Right ventricle myocardium superior (tissue), 1 donor: Measurements from ENCODE around the gene KIRREL3. TPM values are rescaled to one million over a fixed set of nuclear protein-coding genes. Genes with fewer than 3 reads are reported as not detected.
A peak's percentile ranks its signal among the peaks of the same experiment; 100 is the strongest.

Source experiments
- ATAC-seq: fragments of 200-7000 bp; cut with Tn5 transposase; one replicate; pipeline ENCODE4 v1.9.1; 2020; ENCODE audit warnings: mild to moderate bottlenecking; ENCODE audit not compliant: poor library complexity
- DNase-seq: peaks from one replicate; pipeline ENCODE4 v3.0.0-alpha.2; 2020
- intact Hi-C: fragments of 100-400 bp; cut with DNase I; formaldehyde crosslinking; loops from one replicate; pipeline ENCODE4 v1.11.2; 2022
- total RNA-seq: library from RNA; stranded (reverse); fragmentation: NEBNext Ultra II Directional; extraction: Animal tissue kit (Norgen Biotek cat#: 25700); gene quantifications from one replicate; pipeline ENCODE4 v1.2.1, GENCODE V29; 2021
- donor health status: DM: no; HTN: yes; CAD: no; lungs with severe emphysema.

The KIRREL3 gene
- total RNA-seq, 1 donor from 2014 or later, result 0.08 TPM

GRCh38 chr11:126615845-126616244, 384.7 kb downstream of the KIRREL3 start:
- DNase-seq (no peak), ATAC-seq (no peak)
- intact Hi-C loops, result no loop called here

- intact Hi-C loops, result no loop called here
- DNase-seq (no peak), ATAC-seq (no peak)
Observed at GRCh38 chr11:126613272-126613671, 387.3 kb downstream of the KIRREL3 start.

GRCh38 chr11:126612671-126613070, 387.9 kb downstream of the KIRREL3 start:
- no peak for DNase-seq
- intact Hi-C loops, result no loop called here
- ATAC-seq, result no peak

GRCh38 chr11:126611438-126611837, 389.1 kb downstream of the KIRREL3 start:
- intact Hi-C loops, result no loop called here
- no peak for ATAC-seq

GRCh38 chr11:126608658-126609057, 391.9 kb downstream of the KIRREL3 start:
- intact Hi-C loops, result loop anchor here (5.0 kb wide), 1 partner anchor 384 kb away; no protein-coding TSS in a partner anchor
- ATAC-seq (no peak), DNase-seq (no peak)

More at GRCh38 chr11:126611438-126611837, 389.1 kb downstream of the KIRREL3 start:
- DNase-seq, result no peak

- ATAC-seq (no peak), DNase-seq (no peak)
- intact Hi-C loops, result loop anchor here (5.0 kb wide), 1 partner anchor 384 kb away; no protein-coding TSS in a partner anchor
Observed at GRCh38 chr11:126607776-126608541, 392.6 kb downstream of the KIRREL3 start.

GRCh38 chr11:126607374-126607773, 393.2 kb downstream of the KIRREL3 start:
- ATAC-seq, result peak; percentile 78
- DNase-seq, result no peak
- intact Hi-C loops, result loop anchor here (5.0 kb wide), 1 partner anchor 385 kb away; no protein-coding TSS in a partner anchor

- ATAC-seq, result no peak
- intact Hi-C loops, result loop anchor here (5.0 kb wide), 1 partner anchor 386 kb away; no protein-coding TSS in a partner anchor
- no peak for DNase-seq
Observed at GRCh38 chr11:126606484-126606883, 394.1 kb downstream of the KIRREL3 start.

- intact Hi-C loops, result no loop called here
- DNase-seq (no peak), ATAC-seq (no peak)
Observed at GRCh38 chr11:126604461-126604860, 396.1 kb downstream of the KIRREL3 start.

- intact Hi-C loops, result no loop called here
- DNase-seq (no peak), ATAC-seq (no peak)
Observed at GRCh38 chr11:126603486-126603885, 397.1 kb downstream of the KIRREL3 start.

GRCh38 chr11:126602993-126603392, 397.6 kb downstream of the KIRREL3 start:
- DNase-seq (no peak), ATAC-seq (no peak)
- intact Hi-C loops, result no loop called here

GRCh38 chr11:126602349-126602940, 398.1 kb downstream of the KIRREL3 start:
- DNase-seq, result no peak
- intact Hi-C loops, result no loop called here
- ATAC-seq, result no peak

GRCh38 chr11:126601550-126602215, 398.9 kb downstream of the KIRREL3 start:
- intact Hi-C loops, result no loop called here
- ATAC-seq (no peak), DNase-seq (no peak)

GRCh38 chr11:126601136-126601535, 399.4 kb downstream of the KIRREL3 start:
- ATAC-seq (no peak), DNase-seq (no peak)
- intact Hi-C loops, result no loop called here

- intact Hi-C loops, result no loop called here
- ATAC-seq (no peak), DNase-seq (no peak)
Observed at GRCh38 chr11:126599217-126599897, 401.2 kb downstream of the KIRREL3 start.

- ATAC-seq (no peak), DNase-seq (no peak)
- intact Hi-C loops, result no loop called here
Observed at GRCh38 chr11:126598344-126599216, 402.0 kb downstream of the KIRREL3 start.

GRCh38 chr11:126597041-126597440, 403.5 kb downstream of the KIRREL3 start:
- ATAC-seq (no peak), DNase-seq (no peak)
- intact Hi-C loops, result no loop called here

GRCh38 chr11:126596474-126596873, 404.1 kb downstream of the KIRREL3 start:
- intact Hi-C loops, result no loop called here
- no peak for ATAC-seq

More at GRCh38 chr11:126596474-126596873, 404.1 kb downstream of the KIRREL3 start:
- DNase-seq, result no peak
